A673 (cell line): ENCODE data around the gene SRPRB.

ENCODE experiments used
- CTCF ChIP-seq: fragments of 300-800, 200-600 bp; sonication (generic); conservative IDR thresholded peaks from 2 replicates; pipeline ENCODE4 v1.5.1; 2017; ENCODE audit warnings: low read depth, mild to moderate bottlenecking, antibody characterized with exemption, low read length, moderate library complexity, mixed read lengths
- EZH2 ChIP-seq: fragments of 200-600 bp; sonication (generic); IDR thresholded peaks from 2 replicates; pipeline ENCODE4 v1.6.1; 2017; ENCODE audit warnings: borderline replicate concordance, low read depth, mild to moderate bottlenecking, mixed read lengths, antibody characterized with exemption, low read length; ENCODE audit not compliant: poor library complexity, severe bottlenecking

DNA sequence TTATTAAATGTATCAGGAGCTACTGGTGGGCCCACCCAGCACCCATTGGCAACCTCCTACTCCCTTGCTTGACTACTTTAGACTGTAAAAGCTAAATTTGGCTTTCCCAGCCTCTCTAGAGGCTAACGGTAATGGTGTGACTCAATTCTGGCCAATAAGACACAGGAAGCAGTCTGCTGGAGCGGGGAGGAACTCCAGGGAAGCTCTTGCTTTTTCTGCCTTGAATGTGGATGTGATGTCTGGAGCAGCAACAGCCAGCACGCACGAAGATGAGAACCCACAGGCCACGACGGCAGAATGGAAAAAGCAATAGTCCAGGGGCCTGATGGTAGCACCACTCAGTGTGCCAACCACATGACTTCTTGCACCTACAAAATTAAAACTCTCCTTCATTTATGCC lies 50.2 kb downstream of the SRPRB start:
- TF ChIP-seq CTCF (no peak), EZH2 (no peak)
